NCI-H2107 treated with DMSO at 0.1 percent for 48 hours (cell line): ENCODE data around the gene FRMPD2.
"Not testable (repeated sequence)": the region's sequence is repeated elsewhere in the genome, so short reads cannot be mapped to it uniquely, and the experiment has no call there.

Experiments
- DNase-seq: peaks from one replicate; lab custom pipeline; 2025; ENCODE audit not compliant: unreplicated experiment; lab: John Stamatoyannopoulos, UW

FRMPD2 gene

GRCh38 chr10:48140949-48141348 is 133.5 kb downstream of the FRMPD2 start:
- not testable (repeated sequence) for DNase-seq

DNA sequence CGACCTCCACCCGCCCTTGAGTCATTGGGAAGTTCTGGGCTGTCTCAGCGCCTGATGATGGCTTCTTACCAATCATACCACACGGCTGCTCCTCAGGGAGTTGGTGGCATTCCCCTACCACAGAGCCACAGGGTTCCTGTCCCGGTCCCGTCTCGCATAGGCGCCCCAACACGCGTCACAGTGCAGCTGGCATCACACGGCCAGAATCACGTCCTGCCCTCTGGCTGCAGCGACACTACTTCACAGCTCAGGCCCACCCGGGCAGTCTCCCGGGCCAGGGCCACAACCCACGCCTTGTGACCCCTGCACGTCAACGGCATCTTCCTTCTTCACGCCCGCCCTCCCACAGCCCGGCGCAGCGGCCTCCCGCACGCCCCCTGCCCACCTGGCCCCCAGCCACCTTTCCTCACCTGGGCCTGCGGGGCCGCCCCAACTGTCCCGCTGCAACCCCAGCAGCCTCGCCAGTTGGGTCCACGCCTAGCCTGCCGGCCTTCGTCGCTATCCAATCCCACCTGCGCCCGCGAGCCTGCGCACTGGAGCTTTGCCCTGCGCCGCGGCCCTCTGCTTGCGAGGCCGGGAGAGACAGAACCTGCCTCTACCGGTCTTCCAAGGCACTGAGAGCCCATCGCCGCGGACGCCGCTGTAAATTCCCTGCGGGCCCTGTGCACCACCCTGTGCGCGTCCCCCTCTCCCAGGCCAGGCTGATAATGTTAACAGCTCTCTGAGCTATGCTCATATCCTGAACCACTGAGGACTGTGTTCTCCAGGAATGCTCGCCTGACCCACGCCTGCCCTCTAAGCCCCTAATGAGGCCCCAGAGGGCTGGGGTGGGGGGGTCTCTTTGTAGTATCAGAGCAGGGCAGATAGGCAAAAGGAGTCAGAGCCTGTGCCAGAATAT is 134.3 kb downstream of the FRMPD2 start:
- DNase-seq = not testable (repeated sequence)

- not testable (repeated sequence) for DNase-seq
These were observed 145.5 kb downstream of the FRMPD2 start for GRCh38 chr10:48128954-48129353.

- DNase-seq = not testable (repeated sequence)
These were observed 148.2 kb downstream of the FRMPD2 start for GRCh38 chr10:48126251-48126650.

GRCh38 chr10:48125631-48126030 is 148.9 kb downstream of the FRMPD2 start:
- not testable (repeated sequence) for DNase-seq

GRCh38 chr10:48122618-48123017 is 151.9 kb downstream of the FRMPD2 start:
- DNase-seq = not testable (repeated sequence)

GRCh38 chr10:48110277-48110676 is 164.2 kb downstream of the FRMPD2 start:
- DNase-seq = not testable (repeated sequence)
